BJ (cell line): ENCODE results near the gene DSG4. TPM values are rescaled to one million over a fixed set of nuclear protein-coding genes. Genes with fewer than 3 reads are reported as not detected.

Source experiments
- CTCF ChIA-PET: fragments of 350-600 bp; formaldehyde crosslinking; extraction: SDS; loops from one replicate; lab custom pipeline; 2021; ENCODE audit warnings: antibody characterized with exemption, inconsistent platforms; lab: Yijun Ruan, JAX
- POLR2A ChIA-PET: fragments of 300-600 bp; sonication (Branson Sonifier 250); formaldehyde crosslinking; extraction: SDS; loops from one replicate; lab custom pipeline; 2021; ENCODE audit warnings: antibody characterized with exemption; lab: Charles Lee
- DNase-seq: peaks from one replicate; pipeline ENCODE4 v3.0.0-alpha.2; 2011; ENCODE audit warnings: low read depth
- H3K27me3 ChIP-seq: 2 replicates; pipeline ENCODE4 v1.6.0; 2011; ENCODE audit warnings: low read length; ENCODE audit not compliant: control insufficient read depth, insufficient read depth
- H3K36me3 ChIP-seq: 2 replicates; pipeline ENCODE4 v1.5.1; 2011; ENCODE audit warnings: low read length; ENCODE audit not compliant: control insufficient read depth, insufficient read depth
- H3K4me3 ChIP-seq: 2 replicates; pipeline ENCODE4 v1.5.1; 2011; ENCODE audit warnings: low read depth, mild to moderate bottlenecking, control low read depth, low read length
- CTCF ChIP-seq: IDR thresholded peaks from 2 replicates; pipeline ENCODE4 v1.5.1; 2011; ENCODE audit warnings: low read depth, mild to moderate bottlenecking, control low read depth, inconsistent platforms, low read length, moderate library complexity; ENCODE audit not compliant: insufficient read depth
- polyA plus RNA-seq: library from polyadenylated mRNA; depleted of rRNA; stranded (reverse); fragments of >200 nt; gene quantifications from 2 replicates; pipeline ENCODE4 v1.2.3, GENCODE V29; 2011

DSG4 gene
- polyA plus RNA-seq, 1 experiment, result not detected

- Histone ChIP-seq H3K27me3 (no peaks in the 10 kb centered on the region), H3K4me3 (no peak overlapping the region), H3K36me3 (no peaks in the 10 kb centered on the region)
- ChIA-PET POLR2A (no interaction called here), CTCF (no interaction called here)
- TF ChIP-seq CTCF, result no peak
- no peak for DNase-seq
These were observed 60.2 kb downstream of the DSG4 start for GRCh38 chr18:31436825-31437224.

GRCh38 chr18:31438402-31438801 lies 61.8 kb downstream of the DSG4 start:
- Histone ChIP-seq H3K36me3 (no peaks in the 10 kb centered on the region), H3K27me3 (no peaks in the 10 kb centered on the region), H3K4me3 (no peak overlapping the region)
- TF ChIP-seq CTCF, result no peak
- no peak for DNase-seq
- CTCF ChIA-PET, result no interaction called here
- POLR2A ChIA-PET, result no interaction called here

- no peaks in the 10 kb centered on the region for H3K36me3 ChIP-seq
These were observed 63.3 kb downstream of the DSG4 start for GRCh38 chr18:31439807-31440325.

GRCh38 chr18:31440787-31441186 lies 64.2 kb downstream of the DSG4 start:
- no peak for TF ChIP-seq CTCF
- Histone ChIP-seq H3K4me3 (no peak overlapping the region), H3K36me3 (no peaks in the 10 kb centered on the region), H3K27me3 (no peaks in the 10 kb centered on the region)
- CTCF ChIA-PET, result no interaction called here
- POLR2A ChIA-PET, result no interaction called here
- no peak for DNase-seq

More at GRCh38 chr18:31439807-31440325, 63.3 kb downstream of the DSG4 start:
- ChIA-PET POLR2A (no interaction called here), CTCF (no interaction called here)
- TF ChIP-seq CTCF, result no peak
- H3K4me3 ChIP-seq, result no peak overlapping the region
- no peak for DNase-seq
- no peaks in the 10 kb centered on the region for H3K27me3 ChIP-seq

- ChIA-PET POLR2A (no interaction called here), CTCF (no interaction called here)
- Histone ChIP-seq H3K27me3 (no peaks in the 10 kb centered on the region), H3K36me3 (no peaks in the 10 kb centered on the region), H3K4me3 (no peak overlapping the region)
- no peak for DNase-seq
- no peak for TF ChIP-seq CTCF
These were observed 64.9 kb downstream of the DSG4 start for GRCh38 chr18:31441493-31441892.
